ENCODE results near the gene PPP1R3A. TPM values are rescaled to one million over a fixed set of nuclear protein-coding genes. Genes with fewer than 3 reads are reported as not detected.

Gene PPP1R3A, protein sequence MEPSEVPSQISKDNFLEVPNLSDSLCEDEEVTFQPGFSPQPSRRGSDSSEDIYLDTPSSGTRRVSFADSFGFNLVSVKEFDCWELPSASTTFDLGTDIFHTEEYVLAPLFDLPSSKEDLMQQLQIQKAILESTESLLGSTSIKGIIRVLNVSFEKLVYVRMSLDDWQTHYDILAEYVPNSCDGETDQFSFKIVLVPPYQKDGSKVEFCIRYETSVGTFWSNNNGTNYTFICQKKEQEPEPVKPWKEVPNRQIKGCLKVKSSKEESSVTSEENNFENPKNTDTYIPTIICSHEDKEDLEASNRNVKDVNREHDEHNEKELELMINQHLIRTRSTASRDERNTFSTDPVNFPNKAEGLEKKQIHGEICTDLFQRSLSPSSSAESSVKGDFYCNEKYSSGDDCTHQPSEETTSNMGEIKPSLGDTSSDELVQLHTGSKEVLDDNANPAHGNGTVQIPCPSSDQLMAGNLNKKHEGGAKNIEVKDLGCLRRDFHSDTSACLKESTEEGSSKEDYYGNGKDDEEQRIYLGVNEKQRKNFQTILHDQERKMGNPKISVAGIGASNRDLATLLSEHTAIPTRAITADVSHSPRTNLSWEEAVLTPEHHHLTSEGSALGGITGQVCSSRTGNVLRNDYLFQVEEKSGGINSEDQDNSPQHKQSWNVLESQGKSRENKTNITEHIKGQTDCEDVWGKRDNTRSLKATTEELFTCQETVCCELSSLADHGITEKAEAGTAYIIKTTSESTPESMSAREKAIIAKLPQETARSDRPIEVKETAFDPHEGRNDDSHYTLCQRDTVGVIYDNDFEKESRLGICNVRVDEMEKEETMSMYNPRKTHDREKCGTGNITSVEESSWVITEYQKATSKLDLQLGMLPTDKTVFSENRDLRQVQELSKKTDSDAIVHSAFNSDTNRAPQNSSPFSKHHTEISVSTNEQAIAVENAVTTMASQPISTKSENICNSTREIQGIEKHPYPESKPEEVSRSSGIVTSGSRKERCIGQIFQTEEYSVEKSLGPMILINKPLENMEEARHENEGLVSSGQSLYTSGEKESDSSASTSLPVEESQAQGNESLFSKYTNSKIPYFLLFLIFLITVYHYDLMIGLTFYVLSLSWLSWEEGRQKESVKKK
- under 0.01 TPM in 1 of 2 replicates, not detected in the other for total RNA-seq

DNA sequence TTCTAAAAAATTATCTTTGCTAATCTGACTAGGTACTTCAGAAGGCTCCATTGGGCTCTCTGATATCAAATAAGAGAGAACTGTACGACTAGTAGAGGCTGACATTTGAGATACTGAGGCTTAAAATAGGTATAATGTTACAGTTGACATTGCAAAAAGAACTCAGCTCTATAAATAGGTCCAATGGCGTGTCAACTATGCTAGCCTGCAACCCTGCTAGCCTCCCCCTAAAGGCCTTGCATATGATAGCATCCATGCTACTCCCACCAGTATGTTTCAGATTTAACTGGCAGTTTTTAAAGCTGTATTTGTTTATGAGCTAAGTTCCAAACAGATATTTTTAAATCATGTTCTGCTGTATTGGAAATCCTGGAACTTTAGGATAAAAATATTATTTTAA lies at the start of gene PPP1R3A:
TSS of gene PPP1R3A (minus strand) at position 64 of the 400 bp plus-strand sequence. CDS start at position 51, 13 bp downstream.

Measured in regular cardiac myocyte (primary cell).